ENCODE measurements around the gene SLC38A3. TPM values are rescaled to one million over a fixed set of nuclear protein-coding genes. Genes with fewer than 3 reads are reported as not detected.
A peak's percentile ranks its signal among the peaks of the same experiment; 100 is the strongest.

Gene SLC38A3
- total and polyA plus RNA-seq, 2 of the 8 experiments (the other 6 are each of a cell fraction or from before 2014, with no cell fraction given): 1.2 to 3.7 TPM

DNA sequence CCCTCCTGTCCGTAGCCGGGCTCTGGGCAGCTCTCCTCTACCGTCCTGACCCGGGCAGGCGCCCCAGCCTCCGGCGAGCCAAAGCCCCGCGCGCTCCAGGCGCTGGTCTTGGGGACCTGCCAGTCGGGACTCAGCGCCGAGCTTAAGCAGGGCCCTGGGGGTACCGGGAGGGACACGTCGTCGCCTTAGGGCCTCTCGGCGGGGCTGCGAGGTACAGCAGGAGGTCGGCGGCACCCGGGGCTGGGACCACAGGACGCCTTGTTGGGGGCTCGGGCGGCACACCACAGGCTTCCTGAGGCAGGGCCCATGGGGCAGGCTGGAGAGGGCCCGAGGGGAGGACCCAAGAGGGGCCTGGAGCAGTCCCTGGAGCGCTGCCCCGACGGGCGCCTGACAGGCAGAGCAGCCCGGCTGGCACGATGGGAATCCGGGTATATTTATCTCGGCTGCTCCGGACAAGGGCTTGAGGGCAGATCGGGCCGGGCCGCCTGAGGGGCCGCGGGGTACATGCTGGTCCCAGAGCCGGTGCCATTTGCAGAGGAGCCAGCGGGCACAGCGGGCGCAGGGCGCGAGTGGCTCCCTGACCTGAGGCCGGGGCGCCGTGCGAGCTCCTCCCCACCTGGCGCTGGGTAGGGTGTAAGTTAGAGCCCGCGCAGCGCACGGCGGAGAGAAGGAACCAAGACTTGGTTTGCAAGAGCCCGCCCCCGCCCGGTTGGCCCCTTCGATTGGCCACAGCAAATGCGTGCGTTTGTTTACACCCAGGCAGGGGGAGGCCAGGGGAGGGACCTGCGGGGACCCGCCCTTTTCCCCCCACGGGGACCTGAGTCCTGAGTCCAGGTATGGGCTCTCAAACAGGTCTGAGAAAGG, 574 bp downstream of the SLC38A3 start:
- H4K20me1 ChIP-seq (replicated peaks in 1 of 2; ENCODE audit: control insufficient read depth in 1 of 2, insufficient read depth in 2 of 2, low read length in 2 of 2): no peaks in the 10 kb centered on the region
- H3K4ac ChIP-seq (replicated peaks; ENCODE audit: insufficient read length, low read depth, low read length): no peak overlapping the region
- no peak overlapping the region for H2BK5ac ChIP-seq (ENCODE audit: low read depth, low read length)
- H2AK5ac ChIP-seq (ENCODE audit: low read depth, low read length): no peak overlapping the region
- H3K18ac ChIP-seq (ENCODE audit: extremely low read depth, low read length): no peak overlapping the region
- H3K23me2 ChIP-seq (ENCODE audit: low read depth, low read length): peaks cover 6% of the 10 kb centered on the region
- no peaks in the 10 kb centered on the region for H3K9me3 ChIP-seq (ENCODE audit: insufficient read depth in 2 of 2, low read depth in 1 of 2, low read length in 1 of 2)
- no peak overlapping the region for H2BK20ac ChIP-seq (ENCODE audit: low read length)
- no peak overlapping the region for H2BK120ac ChIP-seq (replicated peaks; ENCODE audit: low read depth, low read length)
- peak overlapping the region; percentile 75 for H4K8ac ChIP-seq (ENCODE audit: extremely low read depth, insufficient read depth, low read length)
- H3K79me1 ChIP-seq (ENCODE audit: low read depth, low read length): no peaks in the 10 kb centered on the region
- WGBS, 2 experiments (ENCODE audit: extremely low coverage in 1 of 2, insufficient coverage in 1 of 2, insufficient read length in 1 of 2, insufficient replicate concordance in 2 of 2, low coverage in 1 of 2, low lambda C conversion rate in 2 of 2, missing lambda C conversion rate in 1 of 2): 5% methylated on average over 55 of the region's 67 CpGs; no CpG with 5 or more reads in 1 of the 2 experiments
- 0 out of 2 replicates have a peak overlapping the region, but pooled peaks have one; percentile 27 for H2BK12ac ChIP-seq (ENCODE audit: low read depth, low read length)
- ChIA-PET POLR2A (ENCODE audit: partially characterized antibody) (interaction anchor here (0.8 to 3.0 kb wide), 8 partner anchors 10 to 80 kb away, joined by 3 to 16 read pairs (median 4); no protein-coding TSS in a partner anchor), CTCF (ENCODE audit: partially characterized antibody) (interaction anchor here (1.3 to 48.1 kb wide), 4 partner anchors 15 to 62 kb away, joined by 4 to 2149 read pairs (median 862); partner anchors contain the start of genes GNAI2, GNAT1, LSMEM2 and SEMA3B)
- DNase-seq (ENCODE audit: low read depth in 1 of 2, low spot score in 2 of 2): peak in 1 of 2 experiments; percentile 89
- peaks cover 0 to 25% (median 12%) of the 10 kb centered on the region in 4 experiments; a peak in 6 of 7 replicates for H3K4me1 ChIP-seq (replicated peaks in 1 of 4; ENCODE audit: control insufficient read depth in 3 of 4, insufficient read depth in 4 of 4, low read length in 3 of 4)
- no peak overlapping the region for H3K27ac ChIP-seq (ENCODE audit: low read depth, low read length)
- no peak overlapping the region for H3K14ac ChIP-seq (ENCODE audit: insufficient read length)
- no peak overlapping the region for H3K23ac ChIP-seq (ENCODE audit: insufficient read length)
- peak overlapping the region; percentile 57; the same call in 1 of the 2 replicates for H2AFZ ChIP-seq (ENCODE audit: low read length)
- no peaks in the 10 kb centered on the region for H3K36me3 ChIP-seq (ENCODE audit: control insufficient read depth in 2 of 4, insufficient read depth in 4 of 4, low read length in 3 of 4)
- no peaks in the 10 kb centered on the region for H3K79me2 ChIP-seq (ENCODE audit: control insufficient read depth in 1 of 2, insufficient read depth in 2 of 2, low read length in 2 of 2)
- H3K4me2 ChIP-seq (ENCODE audit: insufficient read depth in 1 of 2, low read depth in 2 of 2, low read length in 2 of 2): peak overlapping the region; percentile 76 to 99
- H3K56ac ChIP-seq (replicated peaks; ENCODE audit: insufficient read length, low read depth, low read length): no peak overlapping the region
- peak overlapping the region; percentile 33 to 68 (median 58) for H3K4me3 ChIP-seq (ENCODE audit: extremely low read depth in 1 of 4, insufficient read depth in 2 of 4, low read depth in 3 of 4, low read length in 4 of 4)
- peaks cover 2 to 28% (median 21%) of the 10 kb centered on the region in 4 experiments for H3K27me3 ChIP-seq (replicated peaks in 1 of 4; ENCODE audit: control insufficient read depth in 3 of 4, extremely low read depth in 1 of 4, insufficient read depth in 3 of 4, low read length in 3 of 4)
- no peak overlapping the region for H2BK15ac ChIP-seq (ENCODE audit: low read length)
- FAIRE-seq: no peak
- no peak overlapping the region for H4K5ac ChIP-seq (ENCODE audit: insufficient read length, low read depth, low read length)
- no peak overlapping the region for H4K91ac ChIP-seq (replicated peaks; ENCODE audit: insufficient read length, low read length)
- no peak overlapping the region for H3K9ac ChIP-seq (replicated peaks in 1 of 4; ENCODE audit: extremely low read depth in 1 of 4, low read depth in 3 of 4, low read length in 3 of 4)
- TF ChIP-seq, protein P1, sequence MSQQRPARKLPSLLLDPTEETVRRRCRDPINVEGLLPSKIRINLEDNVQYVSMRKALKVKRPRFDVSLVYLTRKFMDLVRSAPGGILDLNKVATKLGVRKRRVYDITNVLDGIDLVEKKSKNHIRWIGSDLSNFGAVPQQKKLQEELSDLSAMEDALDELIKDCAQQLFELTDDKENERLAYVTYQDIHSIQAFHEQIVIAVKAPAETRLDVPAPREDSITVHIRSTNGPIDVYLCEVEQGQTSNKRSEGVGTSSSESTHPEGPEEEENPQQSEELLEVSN (IDR thresholded peaks at IDR 0.05): 0 out of 2 replicates have a peak, but pooled peaks have one; percentile 21
- TF ChIP-seq YY1 (IDR thresholded peaks at IDR 0.05; ENCODE audit: low read depth, low read length) (no peak), TCF12 (IDR thresholded peaks at IDR 0.05; ENCODE audit: low read depth, low read length) (no peak), SUZ12 (IDR thresholded peaks at IDR 0.05; ENCODE audit: low read length) (peak; percentile 59; the same call in 1 of the 2 replicates), SP4 (IDR thresholded peaks at IDR 0.05; ENCODE audit: low read length) (0 out of 2 replicates have a peak, but pooled peaks have one; percentile 12), RAD21 (IDR thresholded peaks at IDR 0.05 in 1 of 2, conservative IDR thresholded peaks at IDR 0.05 in 1 of 2; ENCODE audit: low read depth in 2 of 2, low read length in 2 of 2) (no peak), BRCA1 (IDR thresholded peaks at IDR 0.05; ENCODE audit: low read depth, low read length) (no peak), PHF8 (conservative IDR thresholded peaks at IDR 0.05; ENCODE audit: low read depth, low read length) (0 out of 2 replicates have a peak, but pooled peaks have one; percentile 7), NANOG (IDR thresholded peaks at IDR 0.05; ENCODE audit: insufficient read depth, low read depth, low read length, poor library complexity, severe bottlenecking) (no peak), FOSL1 (IDR thresholded peaks at IDR 0.05; ENCODE audit: insufficient read depth, low read depth, low read length) (no peak)

All from H1 (cell line).